Measurements from ENCODE around the gene GPX2.

DNA sequence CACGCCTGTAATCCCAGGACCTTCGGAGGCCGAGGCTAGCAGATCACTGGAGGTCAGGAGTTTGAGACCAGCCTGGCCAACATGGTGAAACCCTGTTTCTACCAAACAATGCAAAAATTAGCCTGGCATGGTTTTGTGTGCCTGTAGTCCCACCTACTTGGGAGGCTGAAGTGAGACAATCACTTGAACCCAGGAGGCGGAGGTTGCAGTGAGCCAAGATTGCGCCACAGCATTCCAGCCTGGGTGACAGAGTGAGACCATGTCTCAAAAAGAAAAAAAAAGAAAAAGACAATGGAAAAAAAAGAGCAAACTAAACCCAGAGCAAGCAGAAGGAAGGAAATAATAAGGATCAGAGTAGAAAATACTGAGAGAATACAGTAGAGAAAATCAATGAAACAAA, 22.9 kb downstream of the GPX2 start:
- TF ChIP-seq, protein P1, sequence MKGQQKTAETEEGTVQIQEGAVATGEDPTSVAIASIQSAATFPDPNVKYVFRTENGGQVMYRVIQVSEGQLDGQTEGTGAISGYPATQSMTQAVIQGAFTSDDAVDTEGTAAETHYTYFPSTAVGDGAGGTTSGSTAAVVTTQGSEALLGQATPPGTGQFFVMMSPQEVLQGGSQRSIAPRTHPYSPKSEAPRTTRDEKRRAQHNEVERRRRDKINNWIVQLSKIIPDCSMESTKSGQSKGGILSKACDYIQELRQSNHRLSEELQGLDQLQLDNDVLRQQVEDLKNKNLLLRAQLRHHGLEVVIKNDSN (IDR thresholded peaks at IDR 0.05) = no peak
- peak; percentile 53; the same call in 1 of the 2 replicates for TF ChIP-seq NFIC (IDR thresholded peaks at IDR 0.05)
- TF ChIP-seq, protein P2, sequence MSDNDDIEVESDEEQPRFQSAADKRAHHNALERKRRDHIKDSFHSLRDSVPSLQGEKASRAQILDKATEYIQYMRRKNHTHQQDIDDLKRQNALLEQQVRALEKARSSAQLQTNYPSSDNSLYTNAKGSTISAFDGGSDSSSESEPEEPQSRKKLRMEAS (IDR thresholded peaks at IDR 0.05) = no peak
- TF ChIP-seq TAF1 (IDR thresholded peaks at IDR 0.05; ENCODE audit: low read depth) = no peak
- TF ChIP-seq TEAD4 (IDR thresholded peaks at IDR 0.05) = peak; percentile 89
- no peak for TF ChIP-seq REST (IDR thresholded peaks at IDR 0.05; ENCODE audit: low read depth)
- TF ChIP-seq RAD21 (IDR thresholded peaks at IDR 0.05; ENCODE audit: low read depth) = no peak
- TF ChIP-seq FOXM1 (IDR thresholded peaks at IDR 0.05; ENCODE audit: borderline replicate concordance, low read depth) = no peak
- no peak for TF ChIP-seq CREB1 (IDR thresholded peaks at IDR 0.05; ENCODE audit: low read depth)
- peak; percentile 53 for TF ChIP-seq TCF12 (IDR thresholded peaks at IDR 0.05; ENCODE audit: low read depth)
- TF ChIP-seq EGR1 (IDR thresholded peaks at IDR 0.05) = no peak
- peak; percentile 99 for TF ChIP-seq CEBPB (IDR thresholded peaks at IDR 0.05)

All from Ishikawa (cell line).